ENCODE measurements around the gene MVD.

Gene MVD

DNA sequence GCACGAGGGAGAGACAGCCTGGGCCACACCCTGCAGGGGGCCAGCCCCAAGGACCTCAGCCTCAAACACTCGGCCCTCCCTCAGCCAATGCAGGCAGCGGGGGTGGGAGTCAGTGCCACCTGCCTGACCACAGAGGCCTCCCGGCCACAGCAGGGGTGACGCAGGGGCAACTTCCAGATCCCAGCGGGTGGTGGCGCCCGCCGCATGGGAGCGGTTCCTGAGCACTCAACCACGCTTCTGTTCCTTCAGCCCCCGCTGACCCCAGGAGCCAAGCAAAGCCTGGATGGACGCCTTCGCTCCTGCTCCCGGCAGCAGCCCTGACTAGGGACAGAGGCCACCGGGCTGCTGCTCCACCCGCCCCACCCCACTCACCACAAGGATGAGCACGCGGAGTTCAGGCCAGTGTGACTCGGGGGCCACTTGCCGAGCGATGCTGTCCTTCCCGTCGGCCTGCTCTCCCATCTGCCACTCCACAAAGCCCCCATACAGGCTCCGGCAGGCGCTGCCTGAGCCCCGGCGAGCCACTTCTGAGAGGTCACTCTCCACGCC is 7.1 kb downstream of the MVD start:
- H3K4me3 ChIP-seq (ENCODE audit: control insufficient read depth, low read depth, low read length), result no peak overlapping the region
- TF ChIP-seq, protein P1, sequence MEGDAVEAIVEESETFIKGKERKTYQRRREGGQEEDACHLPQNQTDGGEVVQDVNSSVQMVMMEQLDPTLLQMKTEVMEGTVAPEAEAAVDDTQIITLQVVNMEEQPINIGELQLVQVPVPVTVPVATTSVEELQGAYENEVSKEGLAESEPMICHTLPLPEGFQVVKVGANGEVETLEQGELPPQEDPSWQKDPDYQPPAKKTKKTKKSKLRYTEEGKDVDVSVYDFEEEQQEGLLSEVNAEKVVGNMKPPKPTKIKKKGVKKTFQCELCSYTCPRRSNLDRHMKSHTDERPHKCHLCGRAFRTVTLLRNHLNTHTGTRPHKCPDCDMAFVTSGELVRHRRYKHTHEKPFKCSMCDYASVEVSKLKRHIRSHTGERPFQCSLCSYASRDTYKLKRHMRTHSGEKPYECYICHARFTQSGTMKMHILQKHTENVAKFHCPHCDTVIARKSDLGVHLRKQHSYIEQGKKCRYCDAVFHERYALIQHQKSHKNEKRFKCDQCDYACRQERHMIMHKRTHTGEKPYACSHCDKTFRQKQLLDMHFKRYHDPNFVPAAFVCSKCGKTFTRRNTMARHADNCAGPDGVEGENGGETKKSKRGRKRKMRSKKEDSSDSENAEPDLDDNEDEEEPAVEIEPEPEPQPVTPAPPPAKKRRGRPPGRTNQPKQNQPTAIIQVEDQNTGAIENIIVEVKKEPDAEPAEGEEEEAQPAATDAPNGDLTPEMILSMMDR (conservative IDR thresholded peaks at IDR 0.05; ENCODE audit: control insufficient read depth, insufficient read depth, low read depth, low read length), result no peak
- DNase-seq (ENCODE audit: low read depth), result no peak

DNA sequence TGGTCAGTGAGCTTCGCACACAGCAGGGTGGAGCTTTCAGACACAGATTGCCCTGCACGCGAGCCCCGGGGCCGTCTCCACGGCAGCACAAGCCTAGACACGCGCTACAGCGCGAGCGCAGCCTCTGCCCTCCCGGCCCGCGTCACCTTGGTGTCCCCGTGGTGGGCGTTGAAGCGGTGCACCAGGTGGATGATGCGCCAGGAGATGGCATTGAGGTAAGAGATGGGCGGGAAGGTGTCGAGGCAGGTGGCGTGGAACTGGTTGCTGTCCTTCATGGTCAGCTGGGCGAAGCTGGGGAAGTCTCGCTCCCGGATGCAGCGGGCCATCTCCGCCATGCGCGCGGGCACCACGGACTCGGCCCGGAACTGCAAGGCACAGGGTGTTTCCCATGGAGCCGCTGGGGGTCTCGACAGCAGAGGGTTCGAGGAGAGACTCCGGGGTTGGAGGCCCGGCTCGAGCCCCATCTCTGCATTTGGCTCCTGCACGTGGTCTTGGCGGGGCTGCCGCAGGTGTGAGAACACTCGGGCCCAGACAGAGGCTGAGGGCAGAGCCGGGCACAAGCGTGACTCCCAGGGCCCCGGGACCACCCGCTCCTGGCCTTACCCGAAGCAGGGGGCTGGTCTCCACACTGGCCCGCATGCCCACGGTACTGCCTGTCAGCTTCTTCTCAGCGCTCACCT is 7.7 kb downstream of the MVD start:
- DNase-seq (ENCODE audit: low read depth), result no peak
- no peak overlapping the region for H3K4me3 ChIP-seq (ENCODE audit: control insufficient read depth, low read depth, low read length)
- TF ChIP-seq, protein P1 (conservative IDR thresholded peaks at IDR 0.05; ENCODE audit: control insufficient read depth, insufficient read depth, low read depth, low read length), result no peak

DNA sequence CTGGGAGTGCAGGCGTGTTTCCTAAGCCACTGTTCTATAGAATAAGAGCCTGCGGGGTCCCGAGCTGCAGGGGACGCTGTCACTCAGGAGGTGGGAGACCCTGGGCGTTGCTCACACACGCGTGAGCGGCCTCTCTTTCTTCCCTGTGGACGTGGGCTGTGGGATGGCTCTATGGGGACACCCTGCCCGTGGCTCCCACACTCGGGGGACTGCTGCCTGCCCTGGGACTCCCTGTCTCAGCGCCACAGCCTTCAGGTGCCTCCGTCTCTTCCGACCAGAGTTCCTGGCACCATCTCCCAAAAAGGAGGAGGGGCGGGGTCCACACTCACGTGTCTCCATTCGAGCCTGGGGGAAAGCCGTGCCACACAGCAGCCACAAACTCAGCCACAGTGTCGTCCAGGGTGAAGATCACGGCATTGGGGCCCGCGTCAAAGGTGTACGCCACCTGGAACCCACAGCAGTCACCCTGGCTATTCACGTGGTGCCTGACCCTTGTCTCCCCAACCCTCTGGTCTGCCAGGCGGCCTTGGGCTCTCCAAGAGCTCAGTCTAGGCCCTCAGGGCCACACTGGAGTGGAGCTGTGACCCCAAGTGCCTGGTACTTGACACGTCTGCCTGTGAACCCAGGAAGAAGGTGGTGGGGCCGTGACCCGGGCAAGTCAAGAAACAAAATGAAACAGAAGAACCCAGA is 8.4 kb downstream of the MVD start:
- H3K4me3 ChIP-seq (ENCODE audit: control insufficient read depth, low read depth, low read length), result no peak overlapping the region
- DNase-seq (ENCODE audit: low read depth), result no peak
- TF ChIP-seq, protein P1 (conservative IDR thresholded peaks at IDR 0.05; ENCODE audit: control insufficient read depth, insufficient read depth, low read depth, low read length), result no peak

GRCh38 chr16:88653596-88654362 is 9.1 kb downstream of the MVD start:
- TF ChIP-seq, protein P1 (conservative IDR thresholded peaks at IDR 0.05; ENCODE audit: control insufficient read depth, insufficient read depth, low read depth, low read length), result no peak
- no peak for DNase-seq (ENCODE audit: low read depth)
- H3K4me3 ChIP-seq (ENCODE audit: control insufficient read depth, low read depth, low read length), result no peak overlapping the region

GRCh38 chr16:88653101-88653500 is 9.8 kb downstream of the MVD start:
- DNase-seq (ENCODE audit: low read depth), result no peak
- TF ChIP-seq, protein P1 (conservative IDR thresholded peaks at IDR 0.05; ENCODE audit: control insufficient read depth, insufficient read depth, low read depth, low read length), result no peak
- no peak overlapping the region for H3K4me3 ChIP-seq (ENCODE audit: control insufficient read depth, low read depth, low read length)

- no peak overlapping the region for H3K4me3 ChIP-seq (ENCODE audit: control insufficient read depth, low read depth, low read length)
- TF ChIP-seq, protein P1 (conservative IDR thresholded peaks at IDR 0.05; ENCODE audit: control insufficient read depth, insufficient read depth, low read depth, low read length), result no peak
- no peak for DNase-seq (ENCODE audit: low read depth)
These were observed 10.2 kb downstream of the MVD start for GRCh38 chr16:88652762-88653063.

Measured in fibroblast of mammary gland (primary cell).